ENCODE results near the gene ERBB2. TPM values are rescaled to one million over a fixed set of nuclear protein-coding genes. Genes with fewer than 3 reads are reported as not detected.

ERBB2 gene
- total and polyA plus RNA-seq, 10 of the 15 experiments (the other 5 are each of a cell fraction or from before 2014, with no cell fraction given), result 0.39 to 7.0 (median 4.3) TPM

DNA sequence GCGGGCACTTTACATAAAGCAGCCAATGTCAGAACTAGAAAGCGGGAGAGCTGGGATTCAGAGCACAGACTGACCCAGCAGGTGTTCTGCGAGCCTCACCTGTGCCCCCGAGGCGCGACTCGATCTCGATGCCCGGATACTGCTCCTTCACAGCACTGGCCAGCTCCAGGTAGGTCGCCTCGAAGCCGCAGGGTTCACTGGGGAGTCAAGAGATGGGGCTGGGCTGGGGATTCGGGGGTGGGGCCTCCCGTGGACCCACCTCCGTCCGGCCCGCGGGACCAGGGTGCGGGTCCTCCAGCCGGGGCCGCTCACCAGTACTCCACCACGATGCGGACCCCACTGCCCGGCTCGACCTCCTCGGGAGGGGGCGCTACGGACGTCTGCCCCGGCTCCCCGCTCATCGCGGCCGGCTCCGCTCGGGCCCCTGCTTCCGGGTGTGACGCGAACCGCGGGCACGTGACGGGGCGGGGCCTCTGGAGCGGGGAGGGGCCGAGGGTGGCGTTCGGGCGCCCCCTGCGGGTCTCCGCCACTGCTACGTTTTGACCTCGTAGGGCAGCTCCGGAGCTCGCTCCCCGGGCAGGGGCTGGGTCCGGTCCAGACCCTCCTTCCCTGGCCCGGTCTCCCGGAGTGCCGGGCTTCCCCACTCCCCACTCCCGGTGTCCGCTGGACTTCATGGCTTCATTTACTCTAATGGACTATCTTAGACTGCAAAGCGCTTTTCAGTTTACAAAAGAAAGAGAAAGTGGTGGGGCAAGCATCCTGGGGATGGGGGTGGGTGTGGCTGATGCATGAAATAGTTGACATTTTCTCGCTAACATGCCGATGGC lies 30.4 kb downstream of the ERBB2 start, which contains the start of gene MIEN1 (continued):
- TF ChIP-seq, protein P1, sequence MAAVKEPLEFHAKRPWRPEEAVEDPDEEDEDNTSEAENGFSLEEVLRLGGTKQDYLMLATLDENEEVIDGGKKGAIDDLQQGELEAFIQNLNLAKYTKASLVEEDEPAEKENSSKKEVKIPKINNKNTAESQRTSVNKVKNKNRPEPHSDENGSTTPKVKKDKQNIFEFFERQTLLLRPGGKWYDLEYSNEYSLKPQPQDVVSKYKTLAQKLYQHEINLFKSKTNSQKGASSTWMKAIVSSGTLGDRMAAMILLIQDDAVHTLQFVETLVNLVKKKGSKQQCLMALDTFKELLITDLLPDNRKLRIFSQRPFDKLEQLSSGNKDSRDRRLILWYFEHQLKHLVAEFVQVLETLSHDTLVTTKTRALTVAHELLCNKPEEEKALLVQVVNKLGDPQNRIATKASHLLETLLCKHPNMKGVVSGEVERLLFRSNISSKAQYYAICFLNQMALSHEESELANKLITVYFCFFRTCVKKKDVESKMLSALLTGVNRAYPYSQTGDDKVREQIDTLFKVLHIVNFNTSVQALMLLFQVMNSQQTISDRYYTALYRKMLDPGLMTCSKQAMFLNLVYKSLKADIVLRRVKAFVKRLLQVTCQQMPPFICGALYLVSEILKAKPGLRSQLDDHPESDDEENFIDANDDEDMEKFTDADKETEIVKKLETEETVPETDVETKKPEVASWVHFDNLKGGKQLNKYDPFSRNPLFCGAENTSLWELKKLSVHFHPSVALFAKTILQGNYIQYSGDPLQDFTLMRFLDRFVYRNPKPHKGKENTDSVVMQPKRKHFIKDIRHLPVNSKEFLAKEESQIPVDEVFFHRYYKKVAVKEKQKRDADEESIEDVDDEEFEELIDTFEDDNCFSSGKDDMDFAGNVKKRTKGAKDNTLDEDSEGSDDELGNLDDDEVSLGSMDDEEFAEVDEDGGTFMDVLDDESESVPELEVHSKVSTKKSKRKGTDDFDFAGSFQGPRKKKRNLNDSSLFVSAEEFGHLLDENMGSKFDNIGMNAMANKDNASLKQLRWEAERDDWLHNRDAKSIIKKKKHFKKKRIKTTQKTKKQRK (IDR thresholded peaks at IDR 0.05; ENCODE audit: low read depth, low read length), result no peak
- TF ChIP-seq RBBP5 (conservative IDR thresholded peaks at IDR 0.05) (no peak), ETV6 (conservative IDR thresholded peaks at IDR 0.05 in 1 of 2, IDR thresholded peaks at IDR 0.05 in 1 of 2; ENCODE audit: borderline replicate concordance in 1 of 2, low read depth in 1 of 2) (no peak), MYC (IDR thresholded peaks at IDR 0.05; ENCODE audit: insufficient read depth, insufficient read length, insufficient replicate concordance, low read length, severe bottlenecking) (no peak), POU2F2 (IDR thresholded peaks at IDR 0.05; ENCODE audit: borderline replicate concordance, low read depth, low read length) (0 out of 3 replicates have a peak, but pooled peaks have one; percentile 29), YY1 (IDR thresholded peaks at IDR 0.05; ENCODE audit: low read depth, low read length) (no peak), PAX8 (IDR thresholded peaks at IDR 0.05) (no peak), MEF2B (IDR thresholded peaks at IDR 0.05; ENCODE audit: partially characterized antibody, poor library complexity, severe bottlenecking) (peak; percentile 35), CHD1 (IDR thresholded peaks at IDR 0.05; ENCODE audit: low read depth, low read length) (no peak), BMI1 (IDR thresholded peaks at IDR 0.05; ENCODE audit: borderline replicate concordance) (no peak), STAT1 (conservative IDR thresholded peaks at IDR 0.05) (no peak), NR2F1 (conservative IDR thresholded peaks at IDR 0.05) (peak; percentile 98), ZNF622 (IDR thresholded peaks at IDR 0.05) (no peak), BHLHE40 (IDR thresholded peaks at IDR 0.05; ENCODE audit: borderline replicate concordance in 1 of 2, low read depth in 2 of 2, low read length in 1 of 2) (peak; percentile 98 to 99)
- TF ChIP-seq, protein P2, sequence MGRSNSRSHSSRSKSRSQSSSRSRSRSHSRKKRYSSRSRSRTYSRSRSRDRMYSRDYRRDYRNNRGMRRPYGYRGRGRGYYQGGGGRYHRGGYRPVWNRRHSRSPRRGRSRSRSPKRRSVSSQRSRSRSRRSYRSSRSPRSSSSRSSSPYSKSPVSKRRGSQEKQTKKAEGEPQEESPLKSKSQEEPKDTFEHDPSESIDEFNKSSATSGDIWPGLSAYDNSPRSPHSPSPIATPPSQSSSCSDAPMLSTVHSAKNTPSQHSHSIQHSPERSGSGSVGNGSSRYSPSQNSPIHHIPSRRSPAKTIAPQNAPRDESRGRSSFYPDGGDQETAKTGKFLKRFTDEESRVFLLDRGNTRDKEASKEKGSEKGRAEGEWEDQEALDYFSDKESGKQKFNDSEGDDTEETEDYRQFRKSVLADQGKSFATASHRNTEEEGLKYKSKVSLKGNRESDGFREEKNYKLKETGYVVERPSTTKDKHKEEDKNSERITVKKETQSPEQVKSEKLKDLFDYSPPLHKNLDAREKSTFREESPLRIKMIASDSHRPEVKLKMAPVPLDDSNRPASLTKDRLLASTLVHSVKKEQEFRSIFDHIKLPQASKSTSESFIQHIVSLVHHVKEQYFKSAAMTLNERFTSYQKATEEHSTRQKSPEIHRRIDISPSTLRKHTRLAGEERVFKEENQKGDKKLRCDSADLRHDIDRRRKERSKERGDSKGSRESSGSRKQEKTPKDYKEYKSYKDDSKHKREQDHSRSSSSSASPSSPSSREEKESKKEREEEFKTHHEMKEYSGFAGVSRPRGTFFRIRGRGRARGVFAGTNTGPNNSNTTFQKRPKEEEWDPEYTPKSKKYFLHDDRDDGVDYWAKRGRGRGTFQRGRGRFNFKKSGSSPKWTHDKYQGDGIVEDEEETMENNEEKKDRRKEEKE (IDR thresholded peaks at IDR 0.05), result no peak
- TF ChIP-seq, protein P3, sequence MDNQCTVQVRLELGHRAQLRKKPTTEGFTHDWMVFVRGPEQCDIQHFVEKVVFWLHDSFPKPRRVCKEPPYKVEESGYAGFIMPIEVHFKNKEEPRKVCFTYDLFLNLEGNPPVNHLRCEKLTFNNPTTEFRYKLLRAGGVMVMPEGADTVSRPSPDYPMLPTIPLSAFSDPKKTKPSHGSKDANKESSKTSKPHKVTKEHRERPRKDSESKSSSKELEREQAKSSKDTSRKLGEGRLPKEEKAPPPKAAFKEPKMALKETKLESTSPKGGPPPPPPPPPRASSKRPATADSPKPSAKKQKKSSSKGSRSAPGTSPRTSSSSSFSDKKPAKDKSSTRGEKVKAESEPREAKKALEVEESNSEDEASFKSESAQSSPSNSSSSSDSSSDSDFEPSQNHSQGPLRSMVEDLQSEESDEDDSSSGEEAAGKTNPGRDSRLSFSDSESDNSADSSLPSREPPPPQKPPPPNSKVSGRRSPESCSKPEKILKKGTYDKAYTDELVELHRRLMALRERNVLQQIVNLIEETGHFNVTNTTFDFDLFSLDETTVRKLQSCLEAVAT (IDR thresholded peaks at IDR 0.05), result no peak
- TF ChIP-seq, protein P4, sequence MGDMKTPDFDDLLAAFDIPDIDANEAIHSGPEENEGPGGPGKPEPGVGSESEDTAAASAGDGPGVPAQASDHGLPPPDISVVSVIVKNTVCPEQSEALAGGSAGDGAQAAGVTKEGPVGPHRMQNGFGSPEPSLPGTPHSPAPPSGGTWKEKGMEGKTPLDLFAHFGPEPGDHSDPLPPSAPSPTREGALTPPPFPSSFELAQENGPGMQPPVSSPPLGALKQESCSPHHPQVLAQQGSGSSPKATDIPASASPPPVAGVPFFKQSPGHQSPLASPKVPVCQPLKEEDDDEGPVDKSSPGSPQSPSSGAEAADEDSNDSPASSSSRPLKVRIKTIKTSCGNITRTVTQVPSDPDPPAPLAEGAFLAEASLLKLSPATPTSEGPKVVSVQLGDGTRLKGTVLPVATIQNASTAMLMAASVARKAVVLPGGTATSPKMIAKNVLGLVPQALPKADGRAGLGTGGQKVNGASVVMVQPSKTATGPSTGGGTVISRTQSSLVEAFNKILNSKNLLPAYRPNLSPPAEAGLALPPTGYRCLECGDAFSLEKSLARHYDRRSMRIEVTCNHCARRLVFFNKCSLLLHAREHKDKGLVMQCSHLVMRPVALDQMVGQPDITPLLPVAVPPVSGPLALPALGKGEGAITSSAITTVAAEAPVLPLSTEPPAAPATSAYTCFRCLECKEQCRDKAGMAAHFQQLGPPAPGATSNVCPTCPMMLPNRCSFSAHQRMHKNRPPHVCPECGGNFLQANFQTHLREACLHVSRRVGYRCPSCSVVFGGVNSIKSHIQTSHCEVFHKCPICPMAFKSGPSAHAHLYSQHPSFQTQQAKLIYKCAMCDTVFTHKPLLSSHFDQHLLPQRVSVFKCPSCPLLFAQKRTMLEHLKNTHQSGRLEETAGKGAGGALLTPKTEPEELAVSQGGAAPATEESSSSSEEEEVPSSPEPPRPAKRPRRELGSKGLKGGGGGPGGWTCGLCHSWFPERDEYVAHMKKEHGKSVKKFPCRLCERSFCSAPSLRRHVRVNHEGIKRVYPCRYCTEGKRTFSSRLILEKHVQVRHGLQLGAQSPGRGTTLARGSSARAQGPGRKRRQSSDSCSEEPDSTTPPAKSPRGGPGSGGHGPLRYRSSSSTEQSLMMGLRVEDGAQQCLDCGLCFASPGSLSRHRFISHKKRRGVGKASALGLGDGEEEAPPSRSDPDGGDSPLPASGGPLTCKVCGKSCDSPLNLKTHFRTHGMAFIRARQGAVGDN (IDR thresholded peaks at IDR 0.05), result peak; percentile 64
